Right lobe of liver (tissue), 6 donors: ENCODE measurements around the gene ZNF292. TPM values are rescaled to one million over a fixed set of nuclear protein-coding genes. Genes with fewer than 3 reads are reported as not detected.

ENCODE experiments used
- ATAC-seq, 4 donors: fragments of 200-7000 bp; cut with Tn5 transposase; one replicate each; pipeline ENCODE4 v1.9.1; 2020; ENCODE audit warnings: mild to moderate bottlenecking in 4 of 4, moderate library complexity in 4 of 4
- DNase-seq, 3 donors: peaks; one replicate each; pipeline ENCODE4 v3.0.0-alpha.2; 2020
- H3K27ac ChIP-seq, 3 donors: fragments of 200-600 bp; one replicate each; pipeline ENCODE4 v1.8.0; 2022
- H3K27me3 ChIP-seq, 2 donors: fragments of 200-600 bp; one replicate each; pipeline ENCODE4 v1.8.0; 2022
- H3K36me3 ChIP-seq, 4 donors: fragments of 200-600 bp; sonication (generic) in 1 of 4; one replicate each; pipeline versions ENCODE4 v1.5.1 to v1.8.0; 2017 to 2022; ENCODE audit warnings: control low read depth in 1 of 4
- H3K4me1 ChIP-seq, 4 donors: fragments of 200-600 bp; sonication (generic) in 1 of 4; one replicate each; pipeline versions ENCODE4 v1.5.1 to v1.8.0; 2017 to 2022; ENCODE audit warnings: control low read depth in 1 of 4
- H3K4me3 ChIP-seq, 3 donors: fragments of 200-600 bp; one replicate each; pipeline ENCODE4 v1.8.0; 2022
- H3K9me3 ChIP-seq, 4 donors: fragments of 200-600 bp; sonication (generic) in 1 of 4; one replicate each; pipeline versions ENCODE4 v1.5.1 to v1.8.0; 2017 to 2022; ENCODE audit warnings: control low read depth in 1 of 4
- CTCF ChIP-seq, 4 donors: fragments of 200-600 bp in 3 of 4; fragments of 450-650 bp in 1 of 4; IDR thresholded peaks; one replicate each; pipeline versions ENCODE4 v1.5.1 to v1.8.0; 2016 to 2022; ENCODE audit warnings: antibody characterized with exemption in 4 of 4, mild to moderate bottlenecking in 2 of 4
- POLR2A ChIP-seq: fragments of 450-650 bp; IDR thresholded peaks from one replicate; pipeline ENCODE4 v1.6.1; 2017; ENCODE audit warnings: antibody characterized with exemption, mild to moderate bottlenecking
- WGBS: methylation state at CpG from one replicate; pipeline ENCODE4 v1.1.6; 2018; ENCODE audit warnings: low coverage, low lambda C conversion rate; ENCODE audit not compliant: insufficient coverage; ENCODE audit errors: missing lambda C conversion rate; 5-methylcytosine and 5-hydroxymethylcytosine counted together
- intact Hi-C, 2 donors: fragments of 100-400 bp; cut with DNase I; formaldehyde crosslinking; loops; one replicate each; pipeline versions ENCODE4 v1.11.2 to v1.14.1; 2022
- total RNA-seq, 6 experiments: library from RNA; depleted of rRNA in 2 of 6; stranded (reverse); fragments of >200 nt in 2 of 6; fragmentation: NEBNext Ultra II Directional in 3 of 6; extraction: Animal tissue kit (Norgen Biotek cat#: 25700) in 3 of 6; gene quantifications; one replicate each; pipeline versions ENCODE4 v1.1.0 to v1.2.4, GENCODE V29; 2016 to 2023
- donor health status: DM: no; HTN: yes; CAD: no.
- donor health status: DM: no; HTN: no; CAD: no.
- donor health status: DM: no; HTN: no; CAD: no.
- donor health status: DM: no; HTN: yes; CAD: no.
- donor health status: DM: no; HTN: yes; CAD: no.

ZNF292 gene
- total RNA-seq, 6 experiments from 2014 or later = 8.7 to 22.0 (median 11.2) TPM

- 35% methylated on average over 2 of the region's 2 CpGs for WGBS
- no peak overlapping the region for H3K27ac ChIP-seq
- H3K4me3 ChIP-seq = no peak overlapping the region
- intact Hi-C loops = no loop called here
- TF ChIP-seq POLR2A (no peak), CTCF (IDR thresholded peaks at IDR 0.05) (no peak)
- H3K4me1 ChIP-seq = no peaks in the 10 kb centered on the region
- H3K9me3 ChIP-seq = no peaks in the 10 kb centered on the region
- DNase-seq (no peak), ATAC-seq (no peak)
- no peaks in the 10 kb centered on the region for H3K27me3 ChIP-seq
- no peaks in the 10 kb centered on the region for H3K36me3 ChIP-seq
Observed at GRCh38 chr6:87279196-87279595, 123.8 kb downstream of the ZNF292 start.

DNA sequence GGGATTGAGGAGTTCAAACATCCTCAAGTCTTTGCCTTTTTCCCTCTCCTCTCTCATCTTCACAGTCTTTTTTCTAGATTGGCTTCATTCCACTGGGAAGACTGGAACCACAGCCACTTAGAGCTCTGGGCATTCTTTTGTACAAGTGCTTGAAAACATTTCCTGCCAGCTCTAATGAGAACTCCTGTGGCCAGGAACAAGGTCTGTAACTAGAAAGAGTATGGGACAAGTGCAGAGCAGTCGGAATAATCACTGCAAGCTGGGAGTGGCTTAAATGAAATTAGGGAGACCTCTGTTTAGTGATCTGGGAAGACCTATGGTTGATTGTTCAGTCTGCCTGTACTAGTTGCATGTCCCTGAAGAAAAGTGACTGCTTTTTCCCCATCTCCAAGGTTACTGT, 126.1 kb downstream of the ZNF292 start:
- intact Hi-C loops = no loop called here
- H3K4me3 ChIP-seq = no peak overlapping the region
- DNase-seq (no peak), ATAC-seq (no peak)
- no peak for TF ChIP-seq POLR2A
- TF ChIP-seq CTCF (IDR thresholded peaks at IDR 0.05) = no peak
- no peaks in the 10 kb centered on the region for H3K27me3 ChIP-seq
- H3K27ac ChIP-seq = no peak overlapping the region
- 71% methylated on average over 1 of the region's 1 CpG for WGBS
- no peaks in the 10 kb centered on the region for H3K9me3 ChIP-seq
- H3K4me1 ChIP-seq = no peaks in the 10 kb centered on the region
- H3K36me3 ChIP-seq = no peaks in the 10 kb centered on the region

- H3K36me3 ChIP-seq = no peaks in the 10 kb centered on the region
- no peak overlapping the region for H3K4me3 ChIP-seq
- intact Hi-C loops = no loop called here
- ATAC-seq (no peak), DNase-seq (no peak)
- H3K27ac ChIP-seq = no peak overlapping the region
- WGBS = 100% methylated on average over 1 of the region's 1 CpG
- no peaks in the 10 kb centered on the region for H3K9me3 ChIP-seq
- TF ChIP-seq CTCF (IDR thresholded peaks at IDR 0.05) = no peak
- no peak for TF ChIP-seq POLR2A
- no peaks in the 10 kb centered on the region for H3K4me1 ChIP-seq
- no peaks in the 10 kb centered on the region for H3K27me3 ChIP-seq
Observed at GRCh38 chr6:87282743-87283142, 127.4 kb downstream of the ZNF292 start.

GRCh38 chr6:87283461-87283860, 128.1 kb downstream of the ZNF292 start:
- intact Hi-C loops = no loop called here
- no peaks in the 10 kb centered on the region for H3K9me3 ChIP-seq
- ATAC-seq (no peak), DNase-seq (no peak)
- no peak overlapping the region for H3K4me3 ChIP-seq
- no peaks in the 10 kb centered on the region for H3K36me3 ChIP-seq
- H3K27ac ChIP-seq = no peak overlapping the region
- WGBS = 72% methylated on average over 3 of the region's 3 CpGs
- no peaks in the 10 kb centered on the region for H3K4me1 ChIP-seq
- TF ChIP-seq CTCF (IDR thresholded peaks at IDR 0.05) (no peak), POLR2A (no peak)
- H3K27me3 ChIP-seq = no peaks in the 10 kb centered on the region

DNA sequence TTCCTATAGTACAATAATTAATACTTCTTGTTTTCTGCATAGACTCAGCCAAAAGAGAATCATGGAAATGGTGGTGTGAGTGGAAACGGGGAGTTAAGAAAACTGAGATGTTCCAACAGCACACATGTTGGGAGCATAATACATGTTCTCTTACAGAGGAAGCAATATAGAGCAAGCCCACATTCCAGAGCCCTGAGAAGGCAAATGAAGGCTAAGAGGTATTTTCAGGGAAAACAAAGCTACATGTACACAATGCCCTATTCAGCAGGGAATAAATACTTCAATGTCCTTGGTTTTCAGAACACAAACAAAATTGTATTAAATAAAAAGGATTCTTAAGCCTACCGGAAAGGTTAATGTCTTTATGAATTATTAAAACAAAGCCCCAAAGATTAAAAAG, 131.9 kb downstream of the ZNF292 start:
- H3K4me1 ChIP-seq = no peaks in the 10 kb centered on the region
- no peak for TF ChIP-seq CTCF (IDR thresholded peaks at IDR 0.05)
- TF ChIP-seq POLR2A = no peak
- ATAC-seq (no peak), DNase-seq (no peak)
- H3K9me3 ChIP-seq = no peaks in the 10 kb centered on the region
- H3K27ac ChIP-seq = no peak overlapping the region
- H3K27me3 ChIP-seq = no peaks in the 10 kb centered on the region
- 77% methylated on average over 2 of the region's 2 CpGs for WGBS
- no peak overlapping the region for H3K4me3 ChIP-seq
- no peaks in the 10 kb centered on the region for H3K36me3 ChIP-seq
- intact Hi-C loops = no loop called here
